Measurements from ENCODE around the gene UMPS.

UMPS gene

DNA sequence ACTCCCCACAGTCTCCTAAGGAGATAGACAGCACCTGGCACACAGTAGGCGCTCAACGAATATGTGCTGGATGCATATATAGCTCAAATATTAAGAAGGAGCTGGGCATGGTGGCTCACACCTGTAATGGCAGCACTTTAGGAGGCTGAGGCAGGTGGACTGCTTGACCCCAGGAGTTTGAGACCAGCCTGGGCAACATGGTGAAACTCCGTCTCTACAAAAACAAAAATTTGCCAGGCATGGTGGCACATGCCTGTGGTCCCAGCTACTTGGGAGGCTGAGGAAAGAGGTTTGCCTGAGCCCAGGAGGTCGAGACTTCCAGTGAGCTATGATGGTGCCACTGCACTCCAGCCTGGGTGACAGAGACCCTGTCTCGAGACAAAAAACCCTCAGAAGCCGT, 37.4 kb downstream of the UMPS start:
- TF ChIP-seq ZNF707 (tag by site-specific recombination; IDR thresholded peaks at IDR 0.05) (no peak), FEZF1 (tag by site-specific recombination; IDR thresholded peaks at IDR 0.05) (no peak), ZNF792 (tag by site-specific recombination; IDR thresholded peaks at IDR 0.05) (no peak), ZBTB17 (tag by site-specific recombination; IDR thresholded peaks at IDR 0.05) (no peak)

DNA sequence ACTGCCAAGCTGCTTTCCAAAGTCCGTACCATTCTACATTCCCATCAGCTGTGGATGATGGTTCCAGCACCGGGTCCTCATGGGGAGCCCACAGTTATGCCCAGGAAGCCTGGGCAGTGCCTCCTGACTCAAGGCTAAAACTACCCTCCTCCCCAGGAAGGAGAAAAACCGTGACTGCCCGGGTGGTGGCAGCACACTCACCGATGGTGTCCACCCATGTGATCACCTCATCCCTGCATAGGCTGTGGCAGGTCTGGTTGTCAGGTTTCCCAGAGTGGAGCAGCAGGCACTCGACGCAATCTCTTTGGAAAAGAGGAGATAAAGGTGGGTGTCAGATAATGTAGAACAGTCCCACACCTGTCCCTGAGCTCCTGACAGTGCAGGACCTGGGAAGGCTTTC, 38.6 kb downstream of the UMPS start:
- TF ChIP-seq ZNF555 (tag by site-specific recombination; conservative IDR thresholded peaks at IDR 0.05) (no peak), ZNF621 (tag by site-specific recombination; IDR thresholded peaks at IDR 0.05) (no peak), HOXD13 (CRISPR knock-in tag; IDR thresholded peaks at IDR 0.05; ENCODE audit: borderline replicate concordance) (no peak), ZNF433 (tag by site-specific recombination; IDR thresholded peaks at IDR 0.05; ENCODE audit: low read depth) (no peak), ZNF366 (tag by site-specific recombination; conservative IDR thresholded peaks at IDR 0.05) (no peak), ZNF37A (tag by site-specific recombination; IDR thresholded peaks at IDR 0.05) (no peak), ZNF660 (tag by site-specific recombination; IDR thresholded peaks at IDR 0.05) (no peak), GLIS2 (tag by site-specific recombination; IDR thresholded peaks at IDR 0.05) (no peak), ZBTB26 (tag by site-specific recombination; optimal IDR thresholded peaks at IDR 0.05) (no peak)
- TF ChIP-seq, protein P1, sequence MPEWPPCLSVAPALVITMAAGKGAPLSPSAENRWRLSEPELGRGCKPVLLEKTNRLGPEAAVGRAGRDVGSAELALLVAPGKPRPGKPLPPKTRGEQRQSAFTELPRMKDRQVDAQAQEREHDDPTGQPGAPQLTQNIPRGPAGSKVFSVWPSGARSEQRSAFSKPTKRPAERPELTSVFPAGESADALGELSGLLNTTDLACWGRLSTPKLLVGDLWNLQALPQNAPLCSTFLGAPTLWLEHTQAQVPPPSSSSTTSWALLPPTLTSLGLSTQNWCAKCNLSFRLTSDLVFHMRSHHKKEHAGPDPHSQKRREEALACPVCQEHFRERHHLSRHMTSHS (tag by site-specific recombination; IDR thresholded peaks at IDR 0.05), result no peak
- H3K4me1 ChIP-seq (ENCODE audit: control insufficient read depth, insufficient read depth, low read length), result 0 out of 2 replicates have a peak, but pooled peaks cover 5% of the 10 kb centered on the region
- peaks cover 0 to 46% of the 10 kb centered on the region in 2 experiments; a peak in 2 of 3 replicates for H3K36me3 ChIP-seq (ENCODE audit: control insufficient read depth in 2 of 2, insufficient read depth in 1 of 2, low read length in 2 of 2)
- H3K27ac ChIP-seq (ENCODE audit: extremely low read depth, low read depth, low read length), result no peak overlapping the region
- no peak overlapping the region for H3K4me3 ChIP-seq (ENCODE audit: low read depth, low read length)
- ChIA-PET POLR2A (no interaction called here), CTCF (interaction anchor here (1.0 to 4.4 kb wide), 2 partner anchors 11 to 133 kb away, joined by 3 to 28 read pairs; no protein-coding TSS in a partner anchor)
- no peaks in the 10 kb centered on the region for H3K9me3 ChIP-seq (ENCODE audit: control insufficient read depth, insufficient read depth, low read depth, low read length)

More for the DNA sequence above, 37.4 kb downstream of the UMPS start:
- Histone ChIP-seq H3K36me3 (ENCODE audit: control insufficient read depth in 2 of 2, insufficient read depth in 1 of 2, low read length in 2 of 2) (peaks cover 0 to 48% of the 10 kb centered on the region in 2 experiments; a peak in 2 of 3 replicates), H3K4me1 (ENCODE audit: control insufficient read depth, insufficient read depth, low read length) (0 out of 2 replicates have a peak, but pooled peaks cover 5% of the 10 kb centered on the region), H3K4me3 (ENCODE audit: low read depth, low read length) (no peak overlapping the region), H3K27ac (ENCODE audit: extremely low read depth, low read depth, low read length) (no peak overlapping the region), H3K9me3 (ENCODE audit: control insufficient read depth, insufficient read depth, low read depth, low read length) (no peaks in the 10 kb centered on the region)
- CTCF ChIA-PET, result interaction anchor here (0.8 to 10.8 kb wide), 2 partner anchors 137 to 203 kb away, joined by 3 to 201 read pairs; no protein-coding TSS in a partner anchor
- POLR2A ChIA-PET, result no interaction called here

DNA sequence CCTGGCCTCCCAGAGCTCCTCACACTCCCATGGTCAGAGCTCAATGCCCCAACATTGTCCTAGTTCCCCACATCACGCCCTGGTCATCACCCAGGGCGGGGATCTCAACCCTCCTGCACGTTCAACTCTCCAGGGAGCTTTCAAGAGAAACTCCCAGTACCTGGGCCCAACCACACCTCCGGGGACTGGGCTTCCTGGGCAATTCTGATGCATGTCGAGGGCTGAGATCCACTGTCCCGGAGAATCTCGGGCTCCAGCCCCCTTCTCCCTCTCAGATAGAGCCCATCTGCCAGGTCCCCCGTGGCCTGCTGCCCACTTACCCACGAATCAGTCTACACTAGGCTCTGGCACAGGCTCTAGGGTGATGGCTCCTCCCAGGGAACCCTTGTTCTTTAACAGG, 39.2 kb downstream of the UMPS start:
- Histone ChIP-seq H3K36me3 (ENCODE audit: control insufficient read depth in 2 of 2, insufficient read depth in 1 of 2, low read length in 2 of 2) (peaks cover 0 to 40% of the 10 kb centered on the region in 2 experiments; a peak in 2 of 3 replicates), H3K9me3 (ENCODE audit: control insufficient read depth, insufficient read depth, low read depth, low read length) (no peaks in the 10 kb centered on the region), H3K4me3 (ENCODE audit: low read depth, low read length) (no peak overlapping the region), H3K27ac (ENCODE audit: extremely low read depth, low read depth, low read length) (no peak overlapping the region), H3K4me1 (ENCODE audit: control insufficient read depth, insufficient read depth, low read length) (0 out of 2 replicates have a peak, but pooled peaks cover 5% of the 10 kb centered on the region)
- CTCF ChIA-PET, result interaction anchor here (1.0 to 4.4 kb wide), 3 partner anchors 8 to 132 kb away, joined by 3 to 28 read pairs (median 23); no protein-coding TSS in a partner anchor
- POLR2A ChIA-PET, result no interaction called here
- TF ChIP-seq ZNF132 (tag by site-specific recombination; IDR thresholded peaks at IDR 0.05; ENCODE audit: borderline replicate concordance), result no peak
- no peak for TF ChIP-seq ZNF2 (tag by site-specific recombination; IDR thresholded peaks at IDR 0.05)
- TF ChIP-seq ZBTB1 (tag by site-specific recombination; IDR thresholded peaks at IDR 0.05), result no peak
- no peak for TF ChIP-seq ZNF221 (tag by site-specific recombination; IDR thresholded peaks at IDR 0.05; ENCODE audit: borderline replicate concordance)
- TF ChIP-seq ZNF529 (tag by site-specific recombination; IDR thresholded peaks at IDR 0.05; ENCODE audit: insufficient replicate concordance), result no peak
- TF ChIP-seq PRDM6 (tag by site-specific recombination; IDR thresholded peaks at IDR 0.05), result no peak
- TF ChIP-seq ZNF404 (tag by site-specific recombination; IDR thresholded peaks at IDR 0.05), result no peak
- no peak for TF ChIP-seq ZBTB7A (tag by site-specific recombination; IDR thresholded peaks at IDR 0.05; ENCODE audit: low read depth)
- TF ChIP-seq ZBTB8A (tag by site-specific recombination; IDR thresholded peaks at IDR 0.05), result no peak
- TF ChIP-seq KLF8 (tag by site-specific recombination; IDR thresholded peaks at IDR 0.05), result no peak
- no peak for TF ChIP-seq ELK4 (IDR thresholded peaks at IDR 0.05; ENCODE audit: borderline replicate concordance, low read depth, low read length)
- TF ChIP-seq, protein P2, sequence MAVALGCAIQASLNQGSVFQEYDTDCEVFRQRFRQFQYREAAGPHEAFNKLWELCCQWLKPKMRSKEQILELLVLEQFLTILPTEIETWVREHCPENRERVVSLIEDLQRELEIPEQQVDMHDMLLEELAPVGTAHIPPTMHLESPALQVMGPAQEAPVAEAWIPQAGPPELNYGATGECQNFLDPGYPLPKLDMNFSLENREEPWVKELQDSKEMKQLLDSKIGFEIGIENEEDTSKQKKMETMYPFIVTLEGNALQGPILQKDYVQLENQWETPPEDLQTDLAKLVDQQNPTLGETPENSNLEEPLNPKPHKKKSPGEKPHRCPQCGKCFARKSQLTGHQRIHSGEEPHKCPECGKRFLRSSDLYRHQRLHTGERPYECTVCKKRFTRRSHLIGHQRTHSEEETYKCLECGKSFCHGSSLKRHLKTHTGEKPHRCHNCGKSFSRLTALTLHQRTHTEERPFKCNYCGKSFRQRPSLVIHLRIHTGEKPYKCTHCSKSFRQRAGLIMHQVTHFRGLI (tag by site-specific recombination; IDR thresholded peaks at IDR 0.05), result no peak
- no peak for TF ChIP-seq ZNF596 (tag by site-specific recombination; IDR thresholded peaks at IDR 0.05)

Data from HEK293 (cell line).